ENCODE measurements around the gene UBE3C.

The UBE3C gene

GRCh38 chr7:157238087-157238486 is 99.4 kb downstream of the UBE3C start:
- TF ChIP-seq EZH2phosphoT487 (IDR thresholded peaks at IDR 0.05; ENCODE audit: borderline replicate concordance, low read length) (no peak), CTCF (IDR thresholded peaks at IDR 0.05; ENCODE audit: low read depth, low read length, poor library complexity, severe bottlenecking) (peak; percentile 44)
- H3F3A ChIP-seq (ENCODE audit: control insufficient read depth, insufficient read depth): peaks cover 7% of the 10 kb centered on the region; the same call in 1 of the 2 replicates
- no peaks in the 10 kb centered on the region for H3K4me1 ChIP-seq (ENCODE audit: control insufficient read depth, low read length)
- H3K4me2 ChIP-seq (ENCODE audit: low read length): no peak overlapping the region
- no peak overlapping the region for H3K4me3 ChIP-seq (ENCODE audit: low read length)
- peaks cover 4% of the 10 kb centered on the region; the same call in 1 of the 2 replicates for H4K20me1 ChIP-seq (ENCODE audit: control insufficient read depth, insufficient read depth, low read depth, low read length)
- no peaks in the 10 kb centered on the region for H3K9me3 ChIP-seq (ENCODE audit: control insufficient read depth, insufficient read depth, low read length)
- no peaks in the 10 kb centered on the region for H3K27me3 ChIP-seq (ENCODE audit: control insufficient read depth, low read length)
- no peak overlapping the region for H3K27ac ChIP-seq (ENCODE audit: low read depth, low read length)
- no peaks in the 10 kb centered on the region for H3K79me2 ChIP-seq (ENCODE audit: control insufficient read depth, low read length)
- peaks cover 54% of the 10 kb centered on the region for H3K36me3 ChIP-seq (ENCODE audit: control insufficient read depth, low read length)
- no peaks in the 10 kb centered on the region for H3K9me2 ChIP-seq (replicated peaks; ENCODE audit: control insufficient read depth, low read length)

- no peaks in the 10 kb centered on the region for H3K9me3 ChIP-seq (ENCODE audit: control insufficient read depth, insufficient read depth, low read length)
- TF ChIP-seq EZH2phosphoT487 (IDR thresholded peaks at IDR 0.05; ENCODE audit: borderline replicate concordance, low read length): no peak
- TF ChIP-seq CTCF (IDR thresholded peaks at IDR 0.05; ENCODE audit: low read depth, low read length, poor library complexity, severe bottlenecking): peak; percentile 26
- peaks cover 44% of the 10 kb centered on the region for H3K36me3 ChIP-seq (ENCODE audit: control insufficient read depth, low read length)
- no peak overlapping the region for H3K27ac ChIP-seq (ENCODE audit: low read depth, low read length)
- no peak overlapping the region for H3K4me3 ChIP-seq (ENCODE audit: low read length)
- no peaks in the 10 kb centered on the region for H3K9me2 ChIP-seq (replicated peaks; ENCODE audit: control insufficient read depth, low read length)
- peaks cover 4% of the 10 kb centered on the region; the same call in 1 of the 2 replicates for H4K20me1 ChIP-seq (ENCODE audit: control insufficient read depth, insufficient read depth, low read depth, low read length)
- H3F3A ChIP-seq (ENCODE audit: control insufficient read depth, insufficient read depth): peaks cover 7% of the 10 kb centered on the region
- no peak overlapping the region for H3K4me2 ChIP-seq (ENCODE audit: low read length)
- no peaks in the 10 kb centered on the region for H3K79me2 ChIP-seq (ENCODE audit: control insufficient read depth, low read length)
- H3K4me1 ChIP-seq (ENCODE audit: control insufficient read depth, low read length): no peaks in the 10 kb centered on the region
- no peaks in the 10 kb centered on the region for H3K27me3 ChIP-seq (ENCODE audit: control insufficient read depth, low read length)
Measured at GRCh38 chr7:157239571-157240270, 101.0 kb downstream of the UBE3C start.

GRCh38 chr7:157241631-157242030 is 102.9 kb downstream of the UBE3C start:
- Histone ChIP-seq H3K36me3 (ENCODE audit: control insufficient read depth, low read length) (peaks cover 36% of the 10 kb centered on the region), H3K9me2 (replicated peaks; ENCODE audit: control insufficient read depth, low read length) (no peaks in the 10 kb centered on the region), H4K20me1 (ENCODE audit: control insufficient read depth, insufficient read depth, low read depth, low read length) (peaks cover 4% of the 10 kb centered on the region; the same call in 1 of the 2 replicates), H3K27ac (ENCODE audit: low read depth, low read length) (no peak overlapping the region), H3K9me3 (ENCODE audit: control insufficient read depth, insufficient read depth, low read length) (no peaks in the 10 kb centered on the region), H3K27me3 (ENCODE audit: control insufficient read depth, low read length) (no peaks in the 10 kb centered on the region), H3K4me2 (ENCODE audit: low read length) (no peak overlapping the region), H3K4me3 (ENCODE audit: low read length) (no peak overlapping the region), H3K79me2 (ENCODE audit: control insufficient read depth, low read length) (no peaks in the 10 kb centered on the region), H3K4me1 (ENCODE audit: control insufficient read depth, low read length) (no peaks in the 10 kb centered on the region), H3F3A (ENCODE audit: control insufficient read depth, insufficient read depth) (peaks cover 11% of the 10 kb centered on the region)
- no peak for TF ChIP-seq EZH2phosphoT487 (IDR thresholded peaks at IDR 0.05; ENCODE audit: borderline replicate concordance, low read length)
- no peak for TF ChIP-seq CTCF (IDR thresholded peaks at IDR 0.05; ENCODE audit: low read depth, low read length, poor library complexity, severe bottlenecking)

All from DOHH2 (cell line).